Globus pallidus (tissue), 1 donor: Measurements from ENCODE around the gene ASGR2.
"Not testable (repeated sequence)": the region's sequence is repeated elsewhere in the genome, so short reads cannot be mapped to it uniquely, and the experiment has no call there.

Source experiments
- DNase-seq: peaks from one replicate; pipeline ENCODE4 v3.0.0-alpha.2; 2015; ENCODE audit warnings: low spot score

ASGR2 gene

GRCh38 chr17:7124923-7125322 lies 10.3 kb upstream of the ASGR2 start:
- DNase-seq: no peak

GRCh38 chr17:7123844-7124243 lies 9.2 kb upstream of the ASGR2 start:
- no peak for DNase-seq

- no peak for DNase-seq
These were observed 7.8 kb upstream of the ASGR2 start for GRCh38 chr17:7122381-7122780.

DNA sequence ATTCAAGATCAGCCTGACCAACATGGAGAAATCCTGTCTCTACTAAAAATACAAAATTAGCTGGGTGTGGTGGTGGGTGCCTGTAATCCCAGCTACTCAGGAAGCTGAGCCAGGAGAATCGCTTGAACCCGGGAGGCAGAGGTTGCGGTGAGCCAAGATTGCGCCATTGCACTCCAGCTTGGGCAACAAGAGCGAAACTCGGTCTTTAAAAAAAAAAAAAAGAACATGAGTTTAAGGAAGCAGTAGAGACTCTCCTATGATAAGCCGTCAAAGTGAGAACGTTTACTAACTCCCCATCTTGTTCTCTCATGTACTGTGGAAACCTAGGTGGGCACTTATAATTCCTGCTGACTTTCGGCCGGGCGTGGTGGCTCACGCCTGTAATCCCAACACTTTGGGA lies 6.0 kb upstream of the ASGR2 start:
- not testable (repeated sequence) for DNase-seq

DNA sequence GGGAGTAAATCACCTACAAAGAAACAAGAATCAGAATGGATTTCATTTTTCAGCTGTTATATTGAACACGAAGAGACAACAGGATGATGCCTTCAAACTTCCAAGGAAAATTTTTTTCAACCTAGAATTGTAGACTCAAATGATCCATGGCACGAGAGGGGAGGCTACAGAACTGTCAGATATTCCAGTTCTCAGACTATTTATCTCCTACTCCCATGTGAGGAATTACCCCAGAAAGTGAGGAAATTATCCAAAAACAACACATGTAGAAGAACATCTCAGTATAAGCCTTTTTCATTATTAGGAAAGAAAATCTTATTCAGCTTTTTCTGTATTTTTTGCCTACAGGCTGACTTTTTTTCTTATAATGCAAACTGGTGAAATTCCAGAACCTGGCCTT lies 5.5 kb upstream of the ASGR2 start:
- DNase-seq: no peak

GRCh38 chr17:7119314-7119713 lies 4.7 kb upstream of the ASGR2 start:
- DNase-seq: no peak

GRCh38 chr17:7114875-7115614 lies 423 bp upstream of the ASGR2 start:
- no peak for DNase-seq

- DNase-seq: no peak
These were observed 1.1 kb downstream of the ASGR2 start for GRCh38 chr17:7113273-7114071.

- no peak for DNase-seq
These were observed 2.0 kb downstream of the ASGR2 start for GRCh38 chr17:7112510-7113108.

DNA sequence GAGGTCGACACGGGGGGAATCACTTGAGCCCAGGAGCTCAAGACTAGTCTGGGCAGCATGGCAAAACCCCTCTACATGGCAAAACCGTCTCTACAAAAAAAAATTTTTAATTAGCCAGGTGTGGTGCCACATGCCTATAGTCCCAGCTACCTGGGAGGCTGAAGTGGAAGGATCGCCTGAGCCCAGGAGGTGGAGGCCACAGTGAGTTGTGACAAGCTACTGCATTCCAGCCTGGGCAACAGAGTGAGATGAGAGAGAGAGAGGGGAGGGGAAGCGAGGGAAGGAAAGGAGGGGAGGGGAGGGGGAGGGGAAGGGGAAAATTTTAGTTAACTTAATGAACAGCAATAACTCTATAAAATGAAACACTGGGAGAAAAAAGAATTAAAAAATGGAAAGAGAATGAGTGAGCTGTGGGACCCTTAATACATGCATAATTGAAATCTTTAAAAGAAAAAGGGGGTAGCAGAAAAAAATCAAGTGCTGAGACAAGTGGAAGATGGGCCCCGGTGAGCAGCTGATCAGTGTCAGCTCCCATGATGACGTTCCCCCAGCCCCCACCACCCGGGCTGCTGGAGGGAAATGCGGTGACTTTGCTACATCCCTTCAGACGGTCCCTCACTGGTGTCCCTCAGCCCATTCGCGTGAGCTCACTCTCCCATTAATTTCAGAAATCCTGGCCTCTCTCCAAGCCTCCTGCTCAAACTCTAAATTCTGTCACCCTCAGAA lies 2.7 kb downstream of the ASGR2 start:
- no peak for DNase-seq

GRCh38 chr17:7110617-7111306 lies 3.9 kb downstream of the ASGR2 start:
- DNase-seq: no peak

GRCh38 chr17:7109461-7110322 lies 4.9 kb downstream of the ASGR2 start:
- DNase-seq: no peak

DNA sequence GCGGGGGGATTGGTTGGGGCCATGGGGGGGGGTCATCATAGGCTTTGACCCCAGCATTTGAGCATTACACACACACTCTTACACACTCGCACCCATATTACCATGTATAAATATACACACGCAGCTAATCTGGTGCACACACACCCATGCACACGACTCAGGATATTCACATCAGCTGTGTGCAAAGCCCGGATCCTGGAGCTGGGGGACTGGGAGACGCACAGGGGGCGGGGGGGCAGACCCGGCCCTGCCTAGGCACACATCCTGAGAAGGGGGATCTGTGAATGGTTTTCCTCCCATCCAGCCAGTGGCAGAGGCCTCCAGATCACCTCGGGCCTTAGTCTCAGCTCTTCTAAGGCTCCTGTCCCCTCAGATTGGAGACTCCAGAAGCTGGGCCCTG lies 5.6 kb downstream of the ASGR2 start:
- no peak for DNase-seq

DNA sequence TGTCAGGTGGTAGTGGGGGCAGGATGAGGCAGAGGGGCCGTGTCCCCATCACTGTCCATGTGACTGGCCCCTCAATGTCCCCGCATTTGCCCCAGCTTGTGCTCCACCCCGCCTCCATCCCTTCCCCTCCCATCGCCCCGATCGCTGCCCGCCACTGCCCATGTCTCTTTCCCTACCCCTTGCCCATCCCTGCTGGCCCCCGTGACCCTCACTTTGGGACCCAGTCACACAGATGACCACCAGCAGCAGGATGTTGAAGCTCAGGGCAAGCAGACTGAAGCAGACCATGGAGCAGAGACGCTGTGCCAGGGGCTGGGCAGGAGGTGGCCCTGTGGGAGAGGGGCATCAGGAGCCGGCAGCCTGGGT lies 6.1 kb downstream of the ASGR2 start:
- no peak for DNase-seq

DNA sequence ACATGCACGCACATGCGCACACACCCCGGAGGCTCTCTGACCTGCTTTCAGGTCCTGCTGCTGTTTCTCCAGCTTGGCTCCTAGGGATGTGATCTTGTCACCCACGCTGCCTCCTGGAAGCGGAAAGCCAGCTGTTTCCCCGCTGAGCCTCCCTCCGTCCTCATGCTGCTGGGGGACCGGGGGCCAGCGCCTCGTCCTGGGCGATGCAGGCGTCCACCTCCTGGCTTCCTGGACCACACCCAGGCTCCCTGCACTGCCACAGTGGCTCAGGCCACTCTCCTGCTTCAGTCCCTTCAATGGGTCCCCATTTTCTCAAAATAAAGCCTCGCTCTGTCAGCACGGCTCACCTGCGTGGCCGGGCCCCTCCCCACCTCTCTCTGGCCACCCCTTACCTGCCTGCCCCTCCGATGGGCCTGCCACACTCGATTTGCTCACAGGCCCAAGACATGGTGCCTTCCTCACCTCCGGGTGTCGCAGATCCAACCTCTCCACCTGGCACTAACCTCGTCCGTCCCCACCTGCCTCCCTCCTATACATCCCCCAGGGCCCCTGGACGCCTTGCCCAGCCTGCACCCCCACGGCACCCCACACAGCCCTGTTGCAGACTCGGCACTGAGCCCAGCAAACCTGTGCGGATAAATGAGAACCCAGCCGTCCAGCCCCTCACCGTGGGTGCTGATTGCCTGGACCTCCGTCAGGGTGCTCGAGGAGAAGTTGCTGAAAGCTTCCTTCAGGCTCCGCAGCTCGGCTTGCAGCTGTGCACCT lies 6.6 kb downstream of the ASGR2 start:
- DNase-seq: no peak

GRCh38 chr17:7107012-7107754 lies 7.4 kb downstream of the ASGR2 start:
- no peak for DNase-seq

DNA sequence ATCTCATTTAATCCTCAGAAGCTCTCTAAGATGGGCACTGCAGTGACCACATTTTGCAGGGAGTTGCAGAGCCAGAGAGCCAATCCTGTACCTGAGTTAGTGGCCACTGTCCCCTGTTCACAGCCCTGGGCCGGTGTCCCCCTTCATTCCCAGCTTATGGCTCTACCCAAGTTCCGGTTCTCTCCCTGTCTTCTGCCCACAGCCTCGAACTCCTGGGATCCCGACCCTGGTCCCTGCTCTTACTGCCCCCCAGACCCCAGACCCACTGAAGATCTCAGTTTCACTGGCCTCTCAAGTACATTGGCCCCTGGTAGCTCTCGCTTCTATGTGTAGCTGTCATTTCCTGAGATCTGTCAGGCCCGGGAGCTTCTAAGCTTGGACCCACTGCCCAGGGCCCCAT lies 12.2 kb downstream of the ASGR2 start:
- no peak for DNase-seq

- no peak for DNase-seq
These were observed 13.1 kb downstream of the ASGR2 start for GRCh38 chr17:7101531-7101930.

GRCh38 chr17:7100641-7101379 lies 13.8 kb downstream of the ASGR2 start:
- not testable (repeated sequence) for DNase-seq
